CD14-positive monocyte (primary cell): Measurements from ENCODE around the gene DIABLO. TPM values are rescaled to one million over a fixed set of nuclear protein-coding genes. Genes with fewer than 3 reads are reported as not detected.

ENCODE experiments used
- DNase-seq, 3 donors: peaks; one replicate each; pipeline ENCODE4 v3.0.0-alpha.2; 2011 to 2022
- H2AFZ ChIP-seq: 2 replicates; pipeline ENCODE4 v1.6.0; 2012; ENCODE audit warnings: mild to moderate bottlenecking, low read depth, low read length, inconsistent platforms; ENCODE audit not compliant: insufficient read depth, poor library complexity, severe bottlenecking
- H3K27ac ChIP-seq, 2 donors: 1 replicate in 1 of 2; 2 replicates in 1 of 2; pipeline ENCODE4 v1.5.1; 2012 to 2013; ENCODE audit warnings: low read length in 2 of 2, control low read depth in 1 of 2, inconsistent platforms in 1 of 2, low read depth in 1 of 2, mild to moderate bottlenecking in 1 of 2
- H3K27me3 ChIP-seq, 2 donors: one replicate each; pipeline versions ENCODE4 v1.6.0 to v1.6.1; 2011 to 2013; ENCODE audit warnings: low read length in 2 of 2; ENCODE audit not compliant: control insufficient read depth in 2 of 2, insufficient read depth in 2 of 2
- H3K36me3 ChIP-seq, 2 donors: replicated peaks in 1 of 2; 1 replicate in 1 of 2; 2 replicates in 1 of 2; pipeline versions ENCODE4 v1.5.1 to v1.6.1; 2012 to 2013; ENCODE audit warnings: low read length in 2 of 2, control low read depth in 1 of 2, inconsistent platforms in 1 of 2, mild to moderate bottlenecking in 1 of 2; ENCODE audit not compliant: insufficient read depth in 2 of 2, control insufficient read depth in 1 of 2
- H3K4me1 ChIP-seq, 2 donors: 1 replicate in 1 of 2; 2 replicates in 1 of 2; pipeline versions ENCODE4 v1.5.1 to v1.6.1; 2012 to 2013; ENCODE audit warnings: low read length in 2 of 2, control low read depth in 1 of 2, inconsistent platforms in 1 of 2, mild to moderate bottlenecking in 1 of 2, moderate library complexity in 1 of 2; ENCODE audit not compliant: insufficient read depth in 2 of 2, control insufficient read depth in 1 of 2
- H3K4me2 ChIP-seq: replicated peaks from 2 replicates; pipeline ENCODE3; 2012; ENCODE audit warnings: low read length, moderate library complexity, mild to moderate bottlenecking; ENCODE audit not compliant: poor library complexity, severe bottlenecking; ENCODE audit errors: extremely low read depth
- H3K4me3 ChIP-seq, 3 experiments: fragments of 200-600 bp in 1 of 3; sonication (generic) in 1 of 3; replicated peaks in 1 of 3; 1 replicate in 2 of 3; 2 replicates in 1 of 3; pipeline ENCODE4 v1.5.1; 2011 to 2013; ENCODE audit warnings: low read length in 3 of 3, mild to moderate bottlenecking in 3 of 3, control low read depth in 2 of 3, low read depth in 2 of 3, inconsistent platforms in 1 of 3, moderate library complexity in 1 of 3
- H3K79me2 ChIP-seq: 2 replicates; pipeline ENCODE4 v1.6.0; 2012; ENCODE audit warnings: mild to moderate bottlenecking, control low read depth, inconsistent platforms, low read length, moderate library complexity; ENCODE audit not compliant: insufficient read depth
- H3K9ac ChIP-seq: 2 replicates; pipeline ENCODE4 v1.6.0; 2017; ENCODE audit warnings: low read length, mild to moderate bottlenecking; ENCODE audit not compliant: insufficient read depth, poor library complexity, severe bottlenecking
- H3K9me3 ChIP-seq, 2 donors: replicated peaks in 1 of 2; 1 replicate in 1 of 2; 2 replicates in 1 of 2; pipeline versions ENCODE4 v1.5.1 to v1.6.1; 2012 to 2013; ENCODE audit warnings: low read length in 2 of 2, control low read depth in 1 of 2; ENCODE audit not compliant: control insufficient read depth in 1 of 2, insufficient read depth in 1 of 2
- H4K20me1 ChIP-seq: 2 replicates; pipeline ENCODE4 v1.6.0; 2012; ENCODE audit warnings: mild to moderate bottlenecking, low read length, control low read depth, moderate library complexity; ENCODE audit not compliant: insufficient read depth
- H3K27ac Mint-ChIP-seq, 7 donors: one replicate each; pipeline ENCODE4 v1.8.0; 2020; ENCODE audit warnings: mild to moderate bottlenecking in 7 of 7, mixed read lengths in 7 of 7, moderate library complexity in 6 of 7, inconsistent platforms in 2 of 7
- H3K27me3 Mint-ChIP-seq, 3 donors: one replicate each; pipeline ENCODE4 v1.8.0; 2021 to 2022; ENCODE audit warnings: low read depth in 3 of 3, mild to moderate bottlenecking in 3 of 3, mixed read lengths in 3 of 3, moderate library complexity in 3 of 3, inconsistent platforms in 1 of 3
- H3K36me3 Mint-ChIP-seq, 2 donors: one replicate each; pipeline ENCODE4 v1.8.0; 2020; ENCODE audit warnings: mixed read lengths in 2 of 2, inconsistent platforms in 1 of 2, mild to moderate bottlenecking in 1 of 2
- H3K4me1 Mint-ChIP-seq: one replicate; pipeline ENCODE4 v1.8.0; 2020; ENCODE audit warnings: mild to moderate bottlenecking, mixed read lengths
- H3K4me3 Mint-ChIP-seq, 2 donors: one replicate each; pipeline ENCODE4 v1.8.0; 2020; ENCODE audit warnings: mild to moderate bottlenecking in 2 of 2, mixed read lengths in 2 of 2, moderate library complexity in 1 of 2
- H3K9me3 Mint-ChIP-seq, 7 donors: one replicate each; pipeline ENCODE4 v1.8.0; 2020 to 2022; ENCODE audit warnings: mixed read lengths in 7 of 7, mild to moderate bottlenecking in 6 of 7, moderate library complexity in 6 of 7, inconsistent platforms in 2 of 7
- CTCF ChIP-seq: fragments of 200-600 bp; IDR thresholded peaks from one replicate; pipeline ENCODE4 v1.8.0; 2022; ENCODE audit warnings: antibody characterized with exemption, mild to moderate bottlenecking
- WGBS: methylation state at CpG from one replicate; pipeline ENCODE4 v1.1.5; 2013; ENCODE audit warnings: missing lambda C conversion rate; ENCODE audit not compliant: insufficient coverage; 5-methylcytosine and 5-hydroxymethylcytosine counted together
- intact Hi-C, 2 donors: fragments of 100-400 bp; cut with micrococcal nuclease; formaldehyde crosslinking; loops; one replicate each; pipeline versions ENCODE4 v1.15.0 to v1.15.1; 2023
- polyA plus RNA-seq, 3 donors: library from polyadenylated mRNA; depleted of rRNA in 1 of 3; unstranded in 2 of 3; stranded (reverse) in 1 of 3; fragments of 300-500 nt in 2 of 3; fragments of >200 nt in 1 of 3; fragmentation: Illumina TruSeq in 2 of 3; gene quantifications; 1 replicate in 2 of 3; 2 replicates in 1 of 3; pipeline ENCODE4 v1.2.3, GENCODE V29; 2012 to 2021

DIABLO gene
- polyA plus RNA-seq, 3 donors: 33.5 to 55.9 (median 51.3) TPM

- Mint-ChIP-seq H3K9me3 (no peaks in the 10 kb centered on the region), H3K27ac (no peak overlapping the region), H3K4me3 (no peak overlapping the region), H3K27me3 (peaks cover 0 to 3% (median 0%) of the 10 kb centered on the region in 3 donors), H3K4me1 (peaks cover 13% of the 10 kb centered on the region), H3K36me3 (peaks cover 68 to 76% of the 10 kb centered on the region in 2 donors)
- H3K36me3 ChIP-seq: peaks cover 57 to 69% of the 10 kb centered on the region in 2 donors
- no peak overlapping the region for H3K9ac ChIP-seq
- intact Hi-C loops: no loop called here
- H3K27me3 ChIP-seq: no peaks in the 10 kb centered on the region
- no peak overlapping the region for H2AFZ ChIP-seq
- DNase-seq: no peak
- no peak overlapping the region for H3K4me2 ChIP-seq
- no peaks in the 10 kb centered on the region for H3K79me2 ChIP-seq
- H3K9me3 ChIP-seq: no peaks in the 10 kb centered on the region
- TF ChIP-seq CTCF: no peak
- H3K4me1 ChIP-seq: peaks cover 8 to 11% of the 10 kb centered on the region in 2 donors
- no peak overlapping the region for H3K4me3 ChIP-seq
- H4K20me1 ChIP-seq: peaks cover 9% of the 10 kb centered on the region
- WGBS: 68% methylated on average over 4 of the region's 6 CpGs
- no peak overlapping the region for H3K27ac ChIP-seq
Observed at GRCh38 chr12:122230798-122231197, 4.9 kb upstream of the DIABLO start.

- no peak overlapping the region for H3K4me3 ChIP-seq
Observed at GRCh38 chr12:122228092-122228491, 2.2 kb upstream of the DIABLO start.

More at GRCh38 chr12:122228092-122228491, 2.2 kb upstream of the DIABLO start:
- Mint-ChIP-seq H3K9me3 (no peaks in the 10 kb centered on the region), H3K4me1 (peaks cover 20% of the 10 kb centered on the region), H3K36me3 (peaks cover 52 to 64% of the 10 kb centered on the region in 2 donors), H3K4me3 (no peak overlapping the region), H3K27me3 (peaks cover 0 to 2% (median 0%) of the 10 kb centered on the region in 3 donors), H3K27ac (no peak overlapping the region)
- peaks cover 9% of the 10 kb centered on the region for H4K20me1 ChIP-seq
- H3K4me1 ChIP-seq: peaks cover 20 to 27% of the 10 kb centered on the region in 2 donors
- no peak overlapping the region for H2AFZ ChIP-seq
- no peak for DNase-seq
- H3K27me3 ChIP-seq: no peaks in the 10 kb centered on the region
- WGBS: 96% methylated on average over 3 of the region's 5 CpGs
- H3K79me2 ChIP-seq: peaks cover 25% of the 10 kb centered on the region
- H3K9me3 ChIP-seq: no peaks in the 10 kb centered on the region
- peaks cover 42 to 56% of the 10 kb centered on the region in 2 donors for H3K36me3 ChIP-seq
- TF ChIP-seq CTCF: no peak
- no peak overlapping the region for H3K27ac ChIP-seq
- intact Hi-C loops: no loop called here
- H3K4me2 ChIP-seq: no peak overlapping the region
- no peak overlapping the region for H3K9ac ChIP-seq
